Stimulated activated CD4-positive, alpha-beta T cell treated with anti-CD3 and anti-CD28 coated beads, Interleukin-4, amount 100 ng/mL, for 24 hours (primary cell): Measurements from ENCODE around the gene PRG2.
"Not testable (repeated sequence)": the region's sequence is repeated elsewhere in the genome, so short reads cannot be mapped to it uniquely, and the experiment has no call there.

Experiments
- DNase-seq: peaks from one replicate; pipeline ENCODE4 v3.0.0-alpha.2; 2020

Gene PRG2

GRCh38 chr11:57363131-57364080 is 27.0 kb downstream of the PRG2 start:
- DNase-seq, result no peak

- no peak for DNase-seq
Observed at GRCh38 chr11:57361926-57362325, 28.5 kb downstream of the PRG2 start.

- DNase-seq, result not testable (repeated sequence)
Observed at GRCh38 chr11:57361420-57361819, 29.0 kb downstream of the PRG2 start.

GRCh38 chr11:57360991-57361390 is 29.5 kb downstream of the PRG2 start:
- DNase-seq, result no peak

GRCh38 chr11:57359896-57360690 is 30.4 kb downstream of the PRG2 start:
- no peak for DNase-seq

GRCh38 chr11:57359396-57359795 is 31.1 kb downstream of the PRG2 start:
- DNase-seq, result no peak

GRCh38 chr11:57358991-57359390 is 31.5 kb downstream of the PRG2 start:
- no peak for DNase-seq

GRCh38 chr11:57358543-57358961 is 31.9 kb downstream of the PRG2 start:
- no peak for DNase-seq

- DNase-seq, result no peak
Observed at GRCh38 chr11:57357856-57358255, 32.6 kb downstream of the PRG2 start.

GRCh38 chr11:57357310-57357709 is 33.1 kb downstream of the PRG2 start:
- no peak for DNase-seq

GRCh38 chr11:57356268-57356667 is 34.2 kb downstream of the PRG2 start:
- DNase-seq, result no peak

- DNase-seq, result no peak
Observed at GRCh38 chr11:57354699-57355098, 35.8 kb downstream of the PRG2 start.

- no peak for DNase-seq
Observed at GRCh38 chr11:57353852-57354251, 36.6 kb downstream of the PRG2 start.

- no peak for DNase-seq
Observed at GRCh38 chr11:57353446-57353845, 37.0 kb downstream of the PRG2 start.

- DNase-seq, result no peak
Observed at GRCh38 chr11:57353036-57353435, 37.4 kb downstream of the PRG2 start.

GRCh38 chr11:57349491-57350274 is 40.8 kb downstream of the PRG2 start:
- DNase-seq, result peak; percentile 67

GRCh38 chr11:57348636-57349313 is 41.7 kb downstream of the PRG2 start:
- no peak for DNase-seq

GRCh38 chr11:57348052-57348451 is 42.4 kb downstream of the PRG2 start:
- no peak for DNase-seq

- no peak for DNase-seq
Observed at GRCh38 chr11:57347336-57347735, 43.1 kb downstream of the PRG2 start.

GRCh38 chr11:57345555-57346211 is 44.8 kb downstream of the PRG2 start:
- peak; percentile 80 for DNase-seq

- DNase-seq, result no peak
Observed at GRCh38 chr11:57344826-57345225, 45.6 kb downstream of the PRG2 start.

GRCh38 chr11:57343825-57344224 is 46.6 kb downstream of the PRG2 start:
- DNase-seq, result no peak
